Natural killer cell (primary cell): Measurements from ENCODE around the gene POU2F2. TPM values are rescaled to one million over a fixed set of nuclear protein-coding genes. Genes with fewer than 3 reads are reported as not detected.

Source experiments
- ATAC-seq, 3 donors: fragments of 150-1000 bp in 2 of 3; fragments of 200-7000 bp in 1 of 3; cut with Tn5 transposase; 1 replicate in 1 of 3; 2 replicates in 2 of 3; pipeline ENCODE4 v1.10.0; 2021; ENCODE audit warnings: mild to moderate bottlenecking in 2 of 3, moderate library complexity in 2 of 3
- DNase-seq, 2 donors: peaks; one replicate each; pipeline versions ENCODE4 v3.0.0 to v3.0.0-alpha.2; 2013 to 2021; ENCODE audit warnings: mixed read lengths in 1 of 2
- H3K27ac ChIP-seq: one replicate; pipeline ENCODE4 v1.5.1; 2013; ENCODE audit warnings: mild to moderate bottlenecking, low read length
- H3K27me3 ChIP-seq: one replicate; pipeline ENCODE4 v1.6.1; 2013; ENCODE audit warnings: low read length; ENCODE audit not compliant: control insufficient read depth, insufficient read depth
- H3K36me3 ChIP-seq: one replicate; pipeline ENCODE4 v1.6.1; 2013; ENCODE audit warnings: low read length; ENCODE audit not compliant: control insufficient read depth, insufficient read depth
- H3K4me1 ChIP-seq: one replicate; pipeline ENCODE4 v1.6.1; 2013; ENCODE audit warnings: low read length; ENCODE audit not compliant: control insufficient read depth, insufficient read depth
- H3K4me3 ChIP-seq: one replicate; pipeline ENCODE4 v1.5.1; 2013; ENCODE audit warnings: low read length
- H3K9me3 ChIP-seq: one replicate; pipeline ENCODE4 v1.6.1; 2013; ENCODE audit warnings: low read length; ENCODE audit not compliant: control insufficient read depth, insufficient read depth
- H3K27ac Mint-ChIP-seq, 2 donors: one replicate each; pipeline ENCODE4 v1.8.0; 2022; ENCODE audit warnings: mild to moderate bottlenecking in 2 of 2, mixed read lengths in 2 of 2, moderate library complexity in 1 of 2
- H3K27me3 Mint-ChIP-seq, 2 donors: one replicate each; pipeline ENCODE4 v1.8.0; 2022; ENCODE audit warnings: low read depth in 2 of 2, mixed read lengths in 2 of 2
- H3K36me3 Mint-ChIP-seq: one replicate; pipeline ENCODE4 v1.8.0; 2022; ENCODE audit warnings: mixed read lengths
- H3K4me1 Mint-ChIP-seq, 2 donors: one replicate each; pipeline ENCODE4 v1.8.0; 2022; ENCODE audit warnings: mixed read lengths in 2 of 2
- H3K4me3 Mint-ChIP-seq: one replicate; pipeline ENCODE4 v1.8.0; 2022; ENCODE audit warnings: mild to moderate bottlenecking, moderate library complexity, mixed read lengths
- H3K9me3 Mint-ChIP-seq, 2 donors: one replicate each; pipeline ENCODE4 v1.8.0; 2022; ENCODE audit warnings: mixed read lengths in 2 of 2
- WGBS: methylation state at CpG from one replicate; pipeline ENCODE4 v1.1.7; 2013; ENCODE audit warnings: missing lambda C conversion rate; ENCODE audit not compliant: insufficient coverage; 5-methylcytosine and 5-hydroxymethylcytosine counted together
- intact Hi-C: fragments of 100-400 bp; cut with micrococcal nuclease; formaldehyde crosslinking; loops from one replicate; pipeline ENCODE4 v1.14.2; 2022
- total RNA-seq, 4 donors: library from RNA; stranded (reverse); fragments of 120-200 nt in 1 of 4; gene quantifications; one replicate each; pipeline versions ENCODE4 v1.2.3 to v1.2.4, GENCODE V29; 2013 to 2022
- TF ChIP-seq, protein P1 (sequence below): fragments of 200-600 bp; IDR thresholded peaks from one replicate; pipeline ENCODE4 v1.8.0; 2022; ENCODE audit warnings: antibody characterized with exemption

POU2F2 gene
- total RNA-seq, 3 donors from 2014 or later (not counting 1 experiment from before 2014, with no cell fraction given) = 27.3 to 40.8 (median 29.3) TPM

DNA sequence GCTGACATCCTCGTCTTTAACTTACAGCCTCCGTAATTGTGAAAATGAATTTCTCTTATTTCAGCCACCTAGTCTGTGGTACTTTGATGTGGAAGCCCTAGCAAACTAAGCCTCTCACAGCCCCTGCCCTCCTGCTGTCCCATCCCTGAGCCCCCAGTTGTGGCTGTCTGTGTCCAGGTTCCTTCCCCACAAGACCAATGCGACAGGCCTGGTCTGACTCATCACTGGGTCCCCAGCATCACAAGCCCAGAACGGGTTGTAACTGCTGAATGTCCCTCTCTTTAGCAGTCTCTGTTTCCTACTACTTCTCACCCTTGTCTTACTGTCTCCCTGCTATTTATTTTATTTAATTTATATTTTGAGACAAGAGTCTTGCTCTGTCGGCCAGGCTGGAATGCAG lies 5.7 kb downstream of the POU2F2 start:
- Histone ChIP-seq H3K27me3 (no peaks in the 10 kb centered on the region), H3K36me3 (no peaks in the 10 kb centered on the region), H3K4me3 (no peak overlapping the region), H3K27ac (no peak overlapping the region), H3K9me3 (no peaks in the 10 kb centered on the region), H3K4me1 (peaks cover 62% of the 10 kb centered on the region)
- ATAC-seq = no peak
- no peaks in the 10 kb centered on the region for H3K27me3 Mint-ChIP-seq
- DNase-seq = no peak
- no peak overlapping the region for H3K27ac Mint-ChIP-seq
- H3K4me3 Mint-ChIP-seq = no peak overlapping the region
- peaks cover 29 to 65% of the 10 kb centered on the region in 2 donors for H3K4me1 Mint-ChIP-seq
- no peaks in the 10 kb centered on the region for H3K9me3 Mint-ChIP-seq
- 78% methylated on average over 5 of the region's 5 CpGs for WGBS
- intact Hi-C loops = no loop called here
- TF ChIP-seq, protein P1, sequence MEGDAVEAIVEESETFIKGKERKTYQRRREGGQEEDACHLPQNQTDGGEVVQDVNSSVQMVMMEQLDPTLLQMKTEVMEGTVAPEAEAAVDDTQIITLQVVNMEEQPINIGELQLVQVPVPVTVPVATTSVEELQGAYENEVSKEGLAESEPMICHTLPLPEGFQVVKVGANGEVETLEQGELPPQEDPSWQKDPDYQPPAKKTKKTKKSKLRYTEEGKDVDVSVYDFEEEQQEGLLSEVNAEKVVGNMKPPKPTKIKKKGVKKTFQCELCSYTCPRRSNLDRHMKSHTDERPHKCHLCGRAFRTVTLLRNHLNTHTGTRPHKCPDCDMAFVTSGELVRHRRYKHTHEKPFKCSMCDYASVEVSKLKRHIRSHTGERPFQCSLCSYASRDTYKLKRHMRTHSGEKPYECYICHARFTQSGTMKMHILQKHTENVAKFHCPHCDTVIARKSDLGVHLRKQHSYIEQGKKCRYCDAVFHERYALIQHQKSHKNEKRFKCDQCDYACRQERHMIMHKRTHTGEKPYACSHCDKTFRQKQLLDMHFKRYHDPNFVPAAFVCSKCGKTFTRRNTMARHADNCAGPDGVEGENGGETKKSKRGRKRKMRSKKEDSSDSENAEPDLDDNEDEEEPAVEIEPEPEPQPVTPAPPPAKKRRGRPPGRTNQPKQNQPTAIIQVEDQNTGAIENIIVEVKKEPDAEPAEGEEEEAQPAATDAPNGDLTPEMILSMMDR = no peak
- no peaks in the 10 kb centered on the region for H3K36me3 Mint-ChIP-seq

DNA sequence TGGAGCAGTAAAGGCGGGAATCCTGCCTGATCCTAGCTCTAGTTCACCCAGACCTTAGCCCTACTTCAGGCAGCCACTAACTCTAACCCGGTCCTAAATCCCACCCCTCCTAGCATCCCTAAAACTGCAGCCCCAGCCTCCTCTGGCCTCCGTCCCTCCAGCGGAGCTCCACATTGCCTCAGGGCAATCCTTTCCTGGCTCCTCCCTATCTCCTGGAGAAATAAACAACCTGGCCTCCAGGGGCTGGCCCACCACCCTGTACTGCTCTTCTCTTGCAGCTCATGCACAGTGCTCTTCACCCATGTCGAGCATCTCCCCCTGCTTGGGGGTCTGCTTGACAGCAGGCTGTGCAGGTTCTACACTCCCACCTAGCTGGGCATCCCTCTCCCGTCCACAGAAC lies 6.7 kb downstream of the POU2F2 start:
- H3K9me3 Mint-ChIP-seq = no peaks in the 10 kb centered on the region
- no peaks in the 10 kb centered on the region for H3K27me3 ChIP-seq
- peaks cover 21 to 62% of the 10 kb centered on the region in 2 donors for H3K4me1 Mint-ChIP-seq
- no peak overlapping the region for H3K4me3 ChIP-seq
- intact Hi-C loops = no loop called here
- H3K27ac Mint-ChIP-seq = no peak overlapping the region
- H3K4me3 Mint-ChIP-seq = no peak overlapping the region
- H3K27me3 Mint-ChIP-seq = no peaks in the 10 kb centered on the region
- no peaks in the 10 kb centered on the region for H3K36me3 ChIP-seq
- no peaks in the 10 kb centered on the region for H3K9me3 ChIP-seq
- WGBS = 98% methylated on average over 6 of the region's 6 CpGs
- H3K27ac ChIP-seq = no peak overlapping the region
- DNase-seq (no peak), ATAC-seq (no peak)
- no peaks in the 10 kb centered on the region for H3K36me3 Mint-ChIP-seq
- TF ChIP-seq, protein P1 = no peak
- H3K4me1 ChIP-seq = peaks cover 61% of the 10 kb centered on the region

DNA sequence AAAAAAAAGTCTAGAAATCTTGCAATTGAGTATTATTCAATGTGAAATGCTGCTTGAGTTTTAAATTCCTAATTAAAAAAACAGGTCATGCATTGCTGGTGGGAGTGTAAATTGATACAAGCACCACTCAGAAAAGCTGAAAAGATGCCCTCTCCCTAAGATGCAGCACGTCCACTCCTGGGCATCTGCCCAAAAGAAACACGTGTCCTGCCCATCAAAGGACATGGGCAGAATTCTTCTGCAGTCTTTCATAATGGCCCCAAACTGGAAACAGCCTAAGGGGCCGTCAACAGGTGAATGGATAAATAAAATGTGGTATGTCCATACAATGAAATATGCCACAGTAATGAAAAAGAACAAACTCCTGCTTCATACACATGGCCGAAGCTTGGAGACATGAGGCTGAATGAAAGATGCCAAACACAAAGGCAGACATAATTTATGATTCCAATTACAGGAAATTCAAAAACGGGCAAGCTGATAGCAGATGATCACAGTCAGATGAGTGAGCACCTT lies 7.8 kb downstream of the POU2F2 start:
- Histone ChIP-seq H3K27me3 (no peaks in the 10 kb centered on the region), H3K9me3 (no peaks in the 10 kb centered on the region), H3K4me3 (no peak overlapping the region), H3K27ac (no peak overlapping the region), H3K4me1 (peaks cover 51% of the 10 kb centered on the region), H3K36me3 (no peaks in the 10 kb centered on the region)
- TF ChIP-seq, protein P1 = no peak
- Mint-ChIP-seq H3K4me3 (no peak overlapping the region), H3K9me3 (no peaks in the 10 kb centered on the region), H3K36me3 (no peaks in the 10 kb centered on the region), H3K27ac (no peak overlapping the region), H3K4me1 (peaks cover 12 to 51% of the 10 kb centered on the region in 2 donors), H3K27me3 (no peaks in the 10 kb centered on the region)
- DNase-seq = no peak
- no peak for ATAC-seq
- 96% methylated on average over 5 of the region's 5 CpGs for WGBS
- intact Hi-C loops = no loop called here

DNA sequence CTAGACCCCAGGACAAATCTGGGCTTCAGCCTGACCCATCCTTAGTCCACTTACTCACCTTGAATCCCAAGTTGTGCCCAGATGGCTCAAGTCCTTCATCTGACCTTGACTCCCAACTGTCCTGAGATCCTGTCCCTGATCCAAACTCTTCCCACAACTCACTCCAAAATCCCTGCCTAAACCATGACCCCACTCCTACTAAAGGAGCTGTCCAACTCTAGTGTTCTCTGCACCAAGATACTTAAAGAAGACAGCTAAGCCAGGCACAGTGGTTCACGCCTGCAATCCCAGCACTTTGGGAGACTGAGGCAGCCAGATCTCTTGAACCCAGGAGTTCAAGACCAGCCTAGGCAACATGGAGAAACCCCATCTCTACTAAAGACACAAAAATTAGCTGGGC lies 8.5 kb downstream of the POU2F2 start:
- DNase-seq (no peak), ATAC-seq (no peak)
- 100% methylated on average over 1 of the region's 1 CpG for WGBS
- Mint-ChIP-seq H3K4me3 (no peak overlapping the region), H3K36me3 (no peaks in the 10 kb centered on the region), H3K27me3 (no peaks in the 10 kb centered on the region), H3K27ac (peak overlapping the region in 1 of 2 donors; percentile 92), H3K9me3 (no peaks in the 10 kb centered on the region), H3K4me1 (peaks cover 12 to 46% of the 10 kb centered on the region in 2 donors)
- no peak overlapping the region for H3K4me3 ChIP-seq
- TF ChIP-seq, protein P1 = no peak
- H3K9me3 ChIP-seq = no peaks in the 10 kb centered on the region
- H3K27me3 ChIP-seq = no peaks in the 10 kb centered on the region
- peak overlapping the region; percentile 86 for H3K27ac ChIP-seq
- intact Hi-C loops = no loop called here
- no peaks in the 10 kb centered on the region for H3K36me3 ChIP-seq
- H3K4me1 ChIP-seq = peaks cover 47% of the 10 kb centered on the region
